Measurements from ENCODE around the gene MYL10. TPM values are rescaled to one million over a fixed set of nuclear protein-coding genes. Genes with fewer than 3 reads are reported as not detected.

MYL10 gene
- total and polyA plus RNA-seq, 2 of the 8 experiments (the other 6 are each of a cell fraction or from before 2014, with no cell fraction given), result 0.18 TPM; not detected in 1

DNA sequence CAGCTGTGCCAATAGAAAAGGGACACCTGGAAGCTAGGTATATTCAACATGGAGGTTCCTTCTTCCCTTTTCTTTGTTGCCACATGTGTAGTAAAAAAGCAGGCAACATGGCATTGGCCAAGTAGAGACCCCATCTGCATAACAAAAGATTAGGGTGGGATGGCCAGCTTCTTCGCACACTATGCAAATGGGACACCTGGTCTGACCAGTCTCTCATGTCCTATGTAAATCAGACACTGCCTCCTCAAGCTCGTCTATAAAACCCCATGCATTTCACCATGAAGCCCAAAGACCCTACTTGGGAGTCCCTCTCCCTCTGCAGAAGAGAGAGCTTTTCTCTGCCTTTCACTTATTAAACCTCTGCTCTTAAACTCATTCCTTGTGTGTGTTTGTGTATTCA lies 53.9 kb downstream of the MYL10 start:
- FAIRE-seq (peak; percentile 100), DNase-seq (ENCODE audit: low read depth in 1 of 2, low spot score in 2 of 2) (peak in 1 of 2 experiments; percentile 53)
- POLR2A ChIA-PET (ENCODE audit: partially characterized antibody), result interaction anchor here (0.6 to 2.8 kb wide), 23 partner anchors 7 to 713 kb away, joined by 3 to 19 read pairs (median 4); partner anchors contain the start of gene CUX1
- Histone ChIP-seq H3K9ac (replicated peaks in 1 of 4; ENCODE audit: extremely low read depth in 1 of 4, low read depth in 3 of 4, low read length in 3 of 4) (peak overlapping the region in 1 of 4 experiments; percentile 5; a peak in 1 of 7 replicates), H3K23me2 (ENCODE audit: low read depth, low read length) (no peaks in the 10 kb centered on the region), H4K91ac (replicated peaks; ENCODE audit: insufficient read length, low read length) (no peak overlapping the region), H4K8ac (ENCODE audit: extremely low read depth, insufficient read depth, low read length) (no peak overlapping the region), H4K20me1 (replicated peaks in 1 of 2; ENCODE audit: control insufficient read depth in 1 of 2, insufficient read depth in 2 of 2, low read length in 2 of 2) (no peaks in the 10 kb centered on the region), H2BK20ac (ENCODE audit: low read length) (no peak overlapping the region), H3K27me3 (replicated peaks in 1 of 4; ENCODE audit: control insufficient read depth in 3 of 4, extremely low read depth in 1 of 4, insufficient read depth in 3 of 4, low read length in 3 of 4) (no peaks in the 10 kb centered on the region), H3K18ac (ENCODE audit: extremely low read depth, low read length) (no peak overlapping the region), H3K79me1 (ENCODE audit: low read depth, low read length) (no peaks in the 10 kb centered on the region), H3K56ac (replicated peaks; ENCODE audit: insufficient read length, low read depth, low read length) (no peak overlapping the region), H2BK15ac (ENCODE audit: low read length) (no peak overlapping the region), H2BK120ac (replicated peaks; ENCODE audit: low read depth, low read length) (no peak overlapping the region), H3K4me3 (ENCODE audit: extremely low read depth in 1 of 4, insufficient read depth in 2 of 4, low read depth in 3 of 4, low read length in 4 of 4) (peak overlapping the region in 1 of 4 experiments; percentile 39; a peak in 1 of 8 replicates), H3K14ac (ENCODE audit: insufficient read length) (no peak overlapping the region), H2AFZ (ENCODE audit: low read length) (no peak overlapping the region), H4K5ac (ENCODE audit: insufficient read length, low read depth, low read length) (peak overlapping the region; percentile 76), H3K27ac (ENCODE audit: low read depth, low read length) (peak overlapping the region; percentile 41; the same call in 1 of the 2 replicates), H3K23ac (ENCODE audit: insufficient read length) (no peak overlapping the region), H3K36me3 (ENCODE audit: control insufficient read depth in 2 of 4, insufficient read depth in 4 of 4, low read length in 3 of 4) (no peaks in the 10 kb centered on the region; a peak in 1 of 8 replicates), H3K9me3 (ENCODE audit: insufficient read depth in 2 of 2, low read depth in 1 of 2, low read length in 1 of 2) (peaks cover 10 to 23% of the 10 kb centered on the region in 2 experiments), H3K4me1 (replicated peaks in 1 of 4; ENCODE audit: control insufficient read depth in 3 of 4, insufficient read depth in 4 of 4, low read length in 3 of 4) (peaks cover 0 to 4% (median 1%) of the 10 kb centered on the region in 4 experiments; a peak in 3 of 7 replicates), H3K79me2 (ENCODE audit: control insufficient read depth in 1 of 2, insufficient read depth in 2 of 2, low read length in 2 of 2) (no peaks in the 10 kb centered on the region), H2AK5ac (ENCODE audit: low read depth, low read length) (no peak overlapping the region), H2BK12ac (ENCODE audit: low read depth, low read length) (no peak overlapping the region; the same call in 1 of the 2 replicates), H2BK5ac (ENCODE audit: low read depth, low read length) (no peak overlapping the region; the same call in 1 of the 2 replicates), H3K4ac (replicated peaks; ENCODE audit: insufficient read length, low read depth, low read length) (no peak overlapping the region), H3K4me2 (ENCODE audit: insufficient read depth in 1 of 2, low read depth in 2 of 2, low read length in 2 of 2) (peak overlapping the region in 1 of 2 experiments; percentile 35; a peak in 2 of 4 replicates)
- CTCF ChIA-PET (ENCODE audit: partially characterized antibody), result interaction anchor here (1.6 kb wide), 1 partner anchor 17 kb away, joined by 3 read pairs; no protein-coding TSS in a partner anchor
- 10% methylated on average over 2 of the region's 2 CpGs; no CpG with 5 or more reads in 1 of the 2 experiments for WGBS, 2 experiments (ENCODE audit: extremely low coverage in 1 of 2, insufficient coverage in 1 of 2, insufficient read length in 1 of 2, insufficient replicate concordance in 2 of 2, low coverage in 1 of 2, low lambda C conversion rate in 2 of 2, missing lambda C conversion rate in 1 of 2)
- TF ChIP-seq HDAC6 (IDR thresholded peaks at IDR 0.05; ENCODE audit: low read depth, low read length) (no peak), JUND (IDR thresholded peaks at IDR 0.05; ENCODE audit: low read length) (no peak), CHD1 (IDR thresholded peaks at IDR 0.05; ENCODE audit: low read depth, low read length) (no peak), EZH2 (IDR thresholded peaks at IDR 0.05; ENCODE audit: low read depth, low read length, severe bottlenecking) (no peak), CBX5 (IDR thresholded peaks at IDR 0.05; ENCODE audit: low read depth, low read length) (no peak), BACH1 (IDR thresholded peaks at IDR 0.05; ENCODE audit: low read length) (no peak), SIRT6 (IDR thresholded peaks at IDR 0.05; ENCODE audit: low read length) (no peak), SIN3A (conservative IDR thresholded peaks at IDR 0.05 in 1 of 2, IDR thresholded peaks at IDR 0.05 in 1 of 2; ENCODE audit: low read depth in 1 of 2, low read length in 2 of 2) (0 out of 4 replicates have a peak, but pooled peaks of 1 of the 2 experiments have one; percentile 24), KDM4A (IDR thresholded peaks at IDR 0.05; ENCODE audit: low read depth, low read length, severe bottlenecking) (no peak), HDAC2 (IDR thresholded peaks at IDR 0.05; ENCODE audit: borderline replicate concordance in 1 of 2, low read depth in 2 of 2, low read length in 2 of 2) (no peak), SRF (IDR thresholded peaks at IDR 0.05; ENCODE audit: low read depth, low read length) (no peak), KDM1A (IDR thresholded peaks at IDR 0.05; ENCODE audit: borderline replicate concordance, low read length) (no peak), GTF2F1 (IDR thresholded peaks at IDR 0.05; ENCODE audit: borderline replicate concordance, low read depth, low read length) (no peak)
